Endothelial cell of umbilical vein (primary cell): Measurements from ENCODE around the gene KRTAP10-12. TPM values are rescaled to one million over a fixed set of nuclear protein-coding genes. Genes with fewer than 3 reads are reported as not detected.

Experiments
- BruUV-seq: library from RNA; stranded (reverse); fragments of 400-500 nt; replicated peaks from 2 replicates; lab custom pipeline; 2021; lab: Mats Ljungman, UMichigan
- CTCF ChIA-PET: fragments of 300-600, 350-600 bp; sonication (Branson Sonifier 250); formaldehyde crosslinking; loops from one replicate; lab custom pipeline; 2021; ENCODE audit warnings: antibody characterized with exemption, inconsistent platforms; lab: Charles Lee
- POLR2A ChIA-PET: fragments of 300-600, 350-600 bp; sonication (Branson Sonifier 250); formaldehyde crosslinking; loops from one replicate; lab custom pipeline; 2021; ENCODE audit warnings: antibody characterized with exemption, inconsistent platforms; lab: Charles Lee
- DNase-seq: peaks from one replicate; pipeline ENCODE4 v3.0.0-alpha.2; 2011; ENCODE audit warnings: low read depth, low spot score
- FAIRE-seq: peaks from 2 replicates; lab custom pipeline; 2011; peaks lifted over from hg19 to GRCh38; lab: Jason Lieb, UNC
- H2AFZ ChIP-seq: 2 replicates; pipeline ENCODE4 v1.6.0; 2012; ENCODE audit warnings: low read depth, low read length, control low read depth, inconsistent platforms
- H3K27ac ChIP-seq: 2 replicates; pipeline ENCODE4 v1.5.1; 2011; ENCODE audit warnings: low read depth, mild to moderate bottlenecking, control low read depth, low read length, moderate library complexity; ENCODE audit not compliant: insufficient read depth
- H3K27me3 ChIP-seq, 2 experiments: 2 replicates each; pipeline versions ENCODE4 v1.6.0 to v1.6.1; 2011; ENCODE audit warnings: low read length in 2 of 2, mixed read lengths in 1 of 2; ENCODE audit not compliant: control insufficient read depth in 2 of 2, insufficient read depth in 2 of 2
- H3K36me3 ChIP-seq, 2 experiments: 2 replicates in 1 of 2; 3 replicates in 1 of 2; pipeline ENCODE4 v1.5.1; 2011; ENCODE audit warnings: low read length in 2 of 2, mild to moderate bottlenecking in 1 of 2, moderate library complexity in 1 of 2; ENCODE audit not compliant: control insufficient read depth in 2 of 2, insufficient read depth in 2 of 2; ENCODE audit errors: extremely low read depth in 1 of 2
- H3K4me1 ChIP-seq: 3 replicates; pipeline ENCODE4 v1.5.1; 2011; ENCODE audit warnings: mild to moderate bottlenecking, low read length; ENCODE audit not compliant: control insufficient read depth, insufficient read depth; ENCODE audit errors: extremely low read depth
- H3K4me2 ChIP-seq: 2 replicates; pipeline ENCODE4 v1.6.1; 2011; ENCODE audit warnings: low read length, control low read depth, mixed read lengths; ENCODE audit not compliant: insufficient read depth
- H3K4me3 ChIP-seq, 3 experiments: fragments of 200-600 bp in 1 of 3; sonication (generic), shearing (Covaris generic) in 1 of 3; replicated peaks in 1 of 3; 2 replicates each; pipeline ENCODE4 v1.5.1; 2011 to 2016; ENCODE audit warnings: control low read depth in 3 of 3, low read length in 3 of 3, mild to moderate bottlenecking in 2 of 3, inconsistent platforms in 1 of 3, low read depth in 1 of 3, moderate library complexity in 1 of 3; ENCODE audit not compliant: insufficient read depth in 1 of 3
- H3K79me2 ChIP-seq: 2 replicates; pipeline ENCODE4 v1.6.0; 2012; ENCODE audit warnings: low read length, inconsistent platforms; ENCODE audit not compliant: control insufficient read depth, insufficient read depth
- H3K9ac ChIP-seq: replicated peaks from 2 replicates; pipeline ENCODE3; 2011; ENCODE audit warnings: low read length, control low read depth; ENCODE audit not compliant: insufficient read depth; ENCODE audit errors: extremely low read depth
- H3K9me1 ChIP-seq: replicated peaks from 3 replicates; pipeline ENCODE4 v1.6.0; 2011; ENCODE audit warnings: mild to moderate bottlenecking, low read length; ENCODE audit not compliant: control insufficient read depth, insufficient read depth; ENCODE audit errors: extremely low read depth
- H3K9me3 ChIP-seq: replicated peaks from 2 replicates; pipeline ENCODE4 v1.5.1; 2012; ENCODE audit warnings: low read length, inconsistent platforms; ENCODE audit not compliant: control insufficient read depth, insufficient read depth
- H4K20me1 ChIP-seq: replicated peaks from 2 replicates; pipeline ENCODE3; 2011; ENCODE audit warnings: mild to moderate bottlenecking, low read length; ENCODE audit not compliant: control insufficient read depth, insufficient read depth; ENCODE audit errors: extremely low read depth
- CTCF ChIP-seq, 2 donors: IDR thresholded peaks; 1 replicate in 1 of 2; 2 replicates in 1 of 2; pipeline ENCODE4 v1.5.1; 2011; ENCODE audit warnings: low read length in 2 of 2, mild to moderate bottlenecking in 2 of 2, moderate library complexity in 2 of 2, control low read depth in 1 of 2, inconsistent platforms in 1 of 2, low read depth in 1 of 2; ENCODE audit not compliant: insufficient read depth in 1 of 2; ENCODE audit errors: extremely low read depth in 1 of 2
- EZH2 ChIP-seq: IDR thresholded peaks from 2 replicates; pipeline ENCODE4 v1.6.1; 2012; ENCODE audit warnings: borderline replicate concordance, low read depth, mild to moderate bottlenecking, moderate library complexity, low read length, inconsistent platforms; ENCODE audit not compliant: severe bottlenecking
- FOS ChIP-seq: IDR thresholded peaks from 2 replicates; pipeline ENCODE4 v1.6.1; 2011; ENCODE audit warnings: mild to moderate bottlenecking, low read length, moderate library complexity, borderline replicate concordance; ENCODE audit not compliant: insufficient read depth
- GATA2 ChIP-seq: IDR thresholded peaks from 2 replicates; pipeline ENCODE4 v1.7.0; 2011; ENCODE audit warnings: low read depth, mild to moderate bottlenecking, moderate library complexity, mixed read lengths, low read length; ENCODE audit not compliant: insufficient read length, insufficient read depth
- JUN ChIP-seq: IDR thresholded peaks from 2 replicates; pipeline ENCODE4 v1.6.1; 2011; ENCODE audit warnings: borderline replicate concordance, low read depth; ENCODE audit not compliant: insufficient read length, insufficient read depth
- MAX ChIP-seq: IDR thresholded peaks from 2 replicates; pipeline ENCODE4 v1.6.1; 2011; ENCODE audit not compliant: insufficient read depth, insufficient read length
- MYC ChIP-seq: IDR thresholded peaks from one replicate; pipeline ENCODE4 v1.6.1; 2011; ENCODE audit warnings: mild to moderate bottlenecking, low read depth, low read length
- POLR2A ChIP-seq: IDR thresholded peaks from 2 replicates; pipeline ENCODE4 v1.6.1; 2012; ENCODE audit warnings: low read depth, mild to moderate bottlenecking, control low read depth, low read length
- POLR2AphosphoS5 ChIP-seq: IDR thresholded peaks from 2 replicates; pipeline ENCODE4 v1.6.1; 2012; ENCODE audit warnings: low read depth, mild to moderate bottlenecking, control low read depth, low read length, moderate library complexity; ENCODE audit not compliant: insufficient read depth
- dilution Hi-C: fragments of 300-500 bp; cut with MboI; formaldehyde crosslinking; loops from one replicate; pipeline ENCODE4 v1.15.0; 2019; ENCODE audit warnings: low sequenced_read_pairs; ENCODE audit not compliant: extremely low pct_ligation_motif_present
- intact Hi-C: fragments of 100-400 bp; cut with micrococcal nuclease; formaldehyde crosslinking; loops from one replicate; pipeline ENCODE4 v1.10.0; 2022
- polyA plus RNA-seq, 4 experiments: library from polyadenylated mRNA; depleted of rRNA in 3 of 4; stranded (reverse) in 3 of 4; unstranded in 1 of 4; fragments of >200 nt; gene quantifications; 2 replicates each; pipeline versions ENCODE4 v1.2.1 to v1.2.3, GENCODE V29; 2011 to 2012; ENCODE audit warnings: missing spikeins in 1 of 4
- total RNA-seq: library from RNA; stranded (reverse); gene quantifications from 2 replicates; pipeline ENCODE4 v1.2.3, GENCODE V29; 2021

Gene KRTAP10-12
- total and polyA plus RNA-seq, 2 donors (not counting 3 experiments of a cell fraction or from before 2014, with no cell fraction given): not detected

- FAIRE-seq: no peak
- H3K36me3 ChIP-seq: no peaks in the 10 kb centered on the region
These were observed 2.2 kb upstream of the KRTAP10-12 start for GRCh38 chr21:44694776-44695175.

More at GRCh38 chr21:44694776-44695175, 2.2 kb upstream of the KRTAP10-12 start:
- Histone ChIP-seq H2AFZ (no peak overlapping the region), H3K9ac (no peak overlapping the region), H3K4me1 (no peaks in the 10 kb centered on the region), H3K27ac (no peak overlapping the region), H3K4me2 (no peak overlapping the region), H3K4me3 (no peak overlapping the region), H3K27me3 (peaks cover 17 to 31% of the 10 kb centered on the region in 2 experiments), H4K20me1 (no peaks in the 10 kb centered on the region), H3K9me3 (no peaks in the 10 kb centered on the region), H3K79me2 (no peaks in the 10 kb centered on the region), H3K9me1 (no peaks in the 10 kb centered on the region)
- BruUV-seq: no TSS peak
- TF ChIP-seq CTCF (IDR thresholded peaks at IDR 0.05; ENCODE audit: extremely low read depth in 1 of 2, insufficient read depth in 1 of 2, low read depth in 1 of 2, low read length in 2 of 2): no peak
- TF ChIP-seq MYC: no peak
- TF ChIP-seq POLR2AphosphoS5: no peak
- no peak for TF ChIP-seq JUN
- no peak for TF ChIP-seq MAX
- no peak for TF ChIP-seq FOS
- no peak for TF ChIP-seq GATA2
- no peak for TF ChIP-seq POLR2A
- no peak for TF ChIP-seq EZH2
- dilution Hi-C loops (no loop called here), intact Hi-C loops (no loop called here)
- CTCF ChIA-PET: interaction anchor here (1.0 kb wide), 1 partner anchor 11 kb away, joined by 3 read pairs; no protein-coding TSS in a partner anchor
- POLR2A ChIA-PET: no interaction called here
- no peak for DNase-seq
